Uterine smooth muscle cell (primary cell): ENCODE data around the gene TTC33. TPM values are rescaled to one million over a fixed set of nuclear protein-coding genes. Genes with fewer than 3 reads are reported as not detected.

ENCODE experiments used
- total RNA-seq: library from RNA; depleted of rRNA; stranded (reverse); fragments of >200 nt; gene quantifications from 2 replicates; pipeline ENCODE4 v1.2.3, GENCODE V29; 2014

TTC33 gene, protein sequence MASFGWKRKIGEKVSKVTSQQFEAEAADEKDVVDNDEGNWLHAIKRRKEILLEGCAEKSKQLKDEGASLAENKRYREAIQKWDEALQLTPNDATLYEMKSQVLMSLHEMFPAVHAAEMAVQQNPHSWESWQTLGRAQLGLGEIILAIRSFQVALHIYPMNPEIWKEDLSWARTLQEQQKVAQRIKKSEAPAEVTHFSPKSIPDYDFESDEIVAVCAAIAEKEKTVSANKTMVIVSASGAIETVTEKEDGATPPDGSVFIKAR
- total RNA-seq, result 18.7 and 18.9 TPM in 2 replicates

DNA sequence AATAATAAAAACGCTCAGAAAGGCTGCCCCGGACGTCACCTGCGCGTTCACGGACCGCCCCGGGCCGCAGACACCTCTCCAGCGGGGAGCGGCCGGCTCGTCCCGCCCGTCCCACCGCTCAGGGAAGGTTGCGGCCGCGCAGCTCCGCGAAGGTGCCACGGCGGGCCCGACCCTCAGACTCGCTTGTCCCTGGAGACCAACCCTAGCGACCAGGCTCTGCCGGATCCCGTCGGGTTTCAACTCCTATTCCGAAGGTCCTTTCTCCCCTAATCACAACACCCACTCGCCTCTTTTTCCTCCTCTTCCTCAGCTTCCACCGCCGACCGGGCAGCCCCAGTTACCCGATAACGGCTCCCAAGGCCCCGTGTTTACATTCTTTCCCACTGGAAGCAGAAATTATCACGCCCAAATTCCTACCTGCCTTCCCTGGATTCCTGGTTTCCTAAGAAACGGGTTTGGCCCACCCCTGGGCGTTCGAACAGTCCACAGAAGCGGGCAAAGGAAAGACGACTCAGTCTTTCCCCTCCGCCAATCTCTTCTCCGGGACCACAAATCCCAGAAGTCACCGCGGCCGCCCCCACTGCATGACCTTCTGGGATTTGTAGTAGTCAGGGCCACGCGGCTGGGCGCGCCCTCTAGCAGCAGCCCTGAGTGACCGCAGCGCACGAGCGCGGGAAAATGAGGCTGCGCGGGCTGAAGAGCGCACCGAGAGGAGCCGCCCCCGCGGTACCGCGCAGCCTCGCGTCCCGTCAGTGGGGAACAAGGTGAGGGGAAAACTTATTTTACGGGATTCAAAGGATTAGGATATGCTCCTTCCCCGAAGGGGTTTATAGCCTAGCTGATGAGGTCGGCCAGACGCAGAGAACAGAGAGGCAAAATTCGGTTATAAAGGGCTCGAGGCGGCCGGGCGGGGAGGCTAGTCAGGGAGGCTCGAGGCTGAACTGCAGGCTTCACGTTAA lies at the start of gene TTC33:
TTC33 (minus strand) TSS at position 555 of the 959 bp plus-strand sequence. CDS start 8,943 bp downstream, outside the sequence.

DNA sequence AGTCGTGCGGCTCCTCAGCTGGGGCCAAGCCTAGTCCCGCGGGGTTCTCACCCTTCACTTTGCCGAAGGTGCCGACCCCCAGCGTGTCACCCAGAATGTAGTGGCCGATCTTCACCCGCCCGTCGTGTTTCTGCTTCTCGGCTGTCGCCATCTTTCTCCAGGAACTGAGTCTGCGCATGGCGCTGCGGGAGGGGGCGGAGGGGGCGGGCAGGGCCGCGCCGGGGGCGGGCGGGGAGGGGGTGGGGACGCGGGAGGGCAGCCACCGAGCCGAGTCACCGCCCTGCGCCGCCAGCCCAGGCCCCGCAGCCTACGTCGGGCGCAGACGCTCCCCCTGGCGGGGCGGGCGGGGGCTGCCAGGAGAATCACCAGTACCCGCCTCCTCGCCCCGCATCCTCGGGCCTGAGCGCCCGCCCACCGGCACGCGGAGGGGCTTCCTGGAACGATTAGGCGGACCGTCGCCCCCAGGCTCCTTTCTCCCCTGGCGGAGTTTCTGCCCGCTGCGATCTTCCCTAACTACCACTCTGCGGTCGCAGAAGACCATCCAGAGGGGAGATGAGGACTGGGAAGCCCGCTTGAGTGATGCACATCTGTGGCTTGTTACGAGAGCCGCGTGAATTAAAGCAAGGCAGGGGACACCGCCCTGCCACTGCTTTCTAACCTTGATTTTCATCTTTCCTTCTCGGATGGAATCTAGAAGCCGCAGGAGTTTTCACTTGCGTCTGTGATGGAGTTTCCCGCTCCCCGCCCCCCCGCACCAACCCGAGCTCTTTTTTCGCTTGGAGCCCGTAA lies 42.4 kb upstream of the TTC33 start, which contains the start of gene PRKAA1:
PRKAA1 (minus strand) TSS at position 363 of the 789 bp plus-strand sequence; CDS start at position 178, 185 bp downstream.

DNA sequence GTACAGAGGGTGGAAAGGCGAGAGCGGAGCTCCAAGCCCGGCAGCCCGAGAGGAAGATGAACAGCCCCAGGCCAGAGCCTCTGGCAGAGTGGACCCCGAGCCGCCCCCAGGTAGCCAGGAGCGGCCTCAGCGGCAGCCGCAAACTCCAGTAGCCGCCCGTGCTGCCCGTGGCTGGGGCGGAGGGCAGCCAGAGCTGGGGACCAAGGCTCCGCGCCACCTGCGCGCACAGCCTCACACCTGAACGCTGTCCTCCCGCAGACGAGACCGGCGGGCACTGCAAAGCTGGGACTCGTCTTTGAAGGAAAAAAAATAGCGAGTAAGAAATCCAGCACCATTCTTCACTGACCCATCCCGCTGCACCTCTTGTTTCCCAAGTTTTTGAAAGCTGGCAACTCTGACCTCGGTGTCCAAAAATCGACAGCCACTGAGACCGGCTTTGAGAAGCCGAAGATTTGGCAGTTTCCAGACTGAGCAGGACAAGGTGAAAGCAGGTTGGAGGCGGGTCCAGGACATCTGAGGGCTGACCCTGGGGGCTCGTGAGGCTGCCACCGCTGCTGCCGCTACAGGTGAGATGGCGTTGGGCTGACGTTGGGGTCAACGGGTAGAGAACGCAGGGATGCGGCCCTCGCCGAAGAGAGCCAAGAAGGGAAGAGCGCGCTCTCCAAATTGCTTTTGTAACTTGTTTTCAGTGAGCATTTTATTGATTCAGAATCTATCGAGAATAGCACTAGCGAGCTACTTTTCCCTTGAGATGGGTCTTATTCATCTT lies 75.7 kb downstream of the TTC33 start, which contains the start of gene PTGER4:
PTGER4 (plus strand) TSS at position 3 of the 769 bp plus-strand sequence. CDS start 1,079 bp downstream, outside the sequence.

Other genes with a start within 250 kb of the TTC33 start
- 2.9 and 4.3 TPM in 2 replicates for gene PTGER4, start 76.0 kb downstream of the TTC33 start, total RNA-seq
- 101 and 117 TPM in 2 replicates for gene PRKAA1, start 42.4 kb upstream of the TTC33 start, total RNA-seq
- gene RPL37, start 79.3 kb upstream of the TTC33 start, total RNA-seq, result 205 and 457 TPM in 2 replicates
- gene CARD6, start 85.4 kb upstream of the TTC33 start, total RNA-seq, result 5.9 and 7.4 TPM in 2 replicates
- 0.12 TPM in 1 of 2 replicates, not detected in the other for gene C7, start 153.5 kb upstream of the TTC33 start, total RNA-seq